GM19351 (cell line): ENCODE measurements around the gene PPP1CB.
"Not testable (repeated sequence)": the region's sequence is repeated elsewhere in the genome, so short reads cannot be mapped to it uniquely, and the experiment has no call there.

ENCODE experiments used
- ATAC-seq: cut with Tn5 transposase; IDR thresholded peaks from one replicate; pipeline ENCODE4 v1.9.1; 2021; ENCODE audit warnings: mild to moderate bottlenecking, moderate library complexity; ENCODE audit not compliant: unreplicated experiment

PPP1CB gene

DNA sequence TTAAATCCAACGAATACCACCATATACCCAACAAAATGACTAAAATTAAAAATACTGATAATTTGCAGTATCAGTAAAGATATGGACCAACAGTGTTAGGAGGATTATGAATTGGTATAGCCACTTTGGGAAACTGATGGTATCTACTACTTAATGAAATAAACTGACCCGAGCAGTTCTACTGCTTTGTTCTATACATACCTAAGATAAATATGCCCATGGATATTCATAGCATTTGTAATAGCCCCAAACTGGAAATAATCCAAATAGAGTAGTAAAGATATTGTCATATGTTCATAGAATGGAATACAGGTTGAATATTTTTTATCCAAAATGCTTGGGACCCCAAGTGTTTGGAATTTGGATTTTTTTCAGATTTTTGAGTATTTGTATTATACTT, 20.7 kb downstream of the PPP1CB start:
- ATAC-seq: no peak

DNA sequence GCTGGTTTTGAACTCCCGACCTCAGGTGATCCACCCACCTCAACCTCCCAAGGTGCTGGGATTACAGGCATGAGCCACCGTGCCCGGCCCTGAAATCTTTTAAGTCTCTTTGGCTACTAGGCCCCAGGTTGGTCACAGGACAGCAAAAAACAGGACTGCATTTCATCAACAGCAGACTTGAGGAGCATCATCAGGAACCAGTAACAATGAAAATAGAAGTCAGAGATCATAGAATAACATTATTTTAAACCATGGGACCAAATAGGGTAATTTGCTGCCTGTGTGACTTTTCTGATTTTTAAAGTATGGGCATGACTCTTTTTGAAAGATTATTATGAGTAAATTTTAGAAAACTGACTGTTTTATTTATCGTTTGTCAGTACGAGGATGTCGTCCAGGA, 24.8 kb downstream of the PPP1CB start:
- ATAC-seq: no peak

DNA sequence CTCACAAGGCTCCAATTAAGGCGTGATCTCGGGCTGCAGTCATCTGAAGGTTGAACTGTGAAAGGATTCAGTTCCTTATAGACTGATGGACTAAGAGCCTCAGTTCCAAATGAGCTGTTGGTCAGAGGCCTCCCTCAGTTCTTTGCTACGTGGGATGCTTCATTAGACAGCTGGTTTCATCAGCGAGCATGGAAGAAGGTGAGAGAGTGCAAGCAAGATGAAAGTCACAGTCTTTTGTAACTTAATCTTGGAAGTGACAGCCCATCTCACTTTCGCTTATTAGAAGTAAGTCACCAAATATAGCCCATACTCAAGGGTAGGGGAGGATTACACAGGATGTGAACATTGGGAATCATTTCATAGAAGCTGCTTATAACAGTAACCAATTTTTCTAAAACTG, 26.8 kb downstream of the PPP1CB start:
- ATAC-seq: no peak

DNA sequence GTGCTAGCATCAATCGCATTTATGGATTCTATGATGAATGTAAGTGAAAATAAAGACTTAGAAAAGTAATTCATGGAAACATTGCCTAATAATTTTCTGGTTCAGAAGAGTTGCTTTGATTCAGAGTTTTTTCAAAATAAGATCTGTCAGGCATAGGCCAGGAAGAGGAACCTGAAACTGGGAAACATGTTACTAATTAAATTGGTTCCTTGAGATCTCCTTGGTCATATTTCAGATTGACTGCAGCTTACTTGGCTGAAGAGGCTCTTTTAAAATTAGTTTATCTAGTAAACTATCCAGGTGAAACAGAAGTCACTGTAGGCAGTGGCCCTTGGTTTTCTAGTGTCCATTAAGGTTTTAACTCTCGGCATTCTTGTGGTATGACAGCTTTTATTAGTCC, 27.4 kb downstream of the PPP1CB start:
- no peak for ATAC-seq

DNA sequence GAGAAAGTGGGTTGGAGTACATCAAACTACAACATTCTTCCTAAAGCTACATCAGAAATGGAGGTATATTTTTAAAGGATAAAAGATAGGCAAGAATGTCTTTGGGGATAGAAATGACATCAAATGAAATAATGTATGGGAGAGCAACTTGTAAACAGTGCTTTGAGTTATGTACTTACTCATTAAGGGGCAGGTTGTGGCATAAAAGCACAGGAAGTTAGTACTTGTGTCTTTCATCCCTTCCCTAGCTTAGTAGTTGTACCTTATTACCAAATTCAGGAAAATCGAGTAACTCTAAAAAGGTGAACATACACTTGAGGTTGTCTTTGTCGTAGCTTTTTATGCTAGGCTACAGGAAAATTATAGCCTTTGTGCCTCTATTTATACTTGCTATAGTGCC, 28.9 kb downstream of the PPP1CB start:
- no peak for ATAC-seq

DNA sequence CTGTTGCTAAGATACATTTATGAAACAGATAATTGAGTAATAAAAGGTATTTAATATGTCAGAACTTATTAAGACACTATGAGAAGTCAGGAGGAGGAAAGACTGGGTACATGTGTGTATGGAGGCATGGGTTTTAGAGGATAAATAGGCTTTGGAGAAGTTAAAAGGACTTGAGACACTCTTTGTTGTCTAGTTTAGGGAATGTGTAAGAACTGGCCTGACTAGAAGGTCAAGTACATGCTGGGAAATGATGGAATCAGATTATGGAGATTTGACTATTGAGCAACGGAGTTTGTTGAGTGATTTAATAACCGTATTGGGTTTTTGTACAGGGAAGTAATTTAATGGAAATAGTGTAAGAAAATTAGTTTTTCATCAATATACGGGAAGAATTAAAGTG, 30.8 kb downstream of the PPP1CB start:
- no peak for ATAC-seq

DNA sequence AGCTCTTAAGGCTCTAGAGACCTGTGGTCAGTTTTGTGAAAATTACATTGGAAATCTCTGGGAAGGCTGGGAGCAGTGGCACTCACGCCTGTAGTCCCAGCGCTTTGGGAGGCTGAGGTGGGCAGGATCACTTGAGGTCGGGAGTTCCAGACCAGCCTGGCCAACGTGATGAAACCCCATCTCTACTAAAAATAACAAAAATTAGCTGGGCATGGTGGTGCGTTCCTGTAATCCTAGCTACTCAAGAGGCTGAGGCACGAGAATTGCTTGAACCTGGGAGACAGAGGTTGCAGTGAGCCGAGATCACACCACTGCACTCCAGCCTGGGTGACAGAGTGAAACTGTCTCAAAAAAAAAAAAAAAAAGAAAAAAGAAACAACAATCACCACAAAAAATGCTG, 32.9 kb downstream of the PPP1CB start:
- not testable (repeated sequence) for ATAC-seq

DNA sequence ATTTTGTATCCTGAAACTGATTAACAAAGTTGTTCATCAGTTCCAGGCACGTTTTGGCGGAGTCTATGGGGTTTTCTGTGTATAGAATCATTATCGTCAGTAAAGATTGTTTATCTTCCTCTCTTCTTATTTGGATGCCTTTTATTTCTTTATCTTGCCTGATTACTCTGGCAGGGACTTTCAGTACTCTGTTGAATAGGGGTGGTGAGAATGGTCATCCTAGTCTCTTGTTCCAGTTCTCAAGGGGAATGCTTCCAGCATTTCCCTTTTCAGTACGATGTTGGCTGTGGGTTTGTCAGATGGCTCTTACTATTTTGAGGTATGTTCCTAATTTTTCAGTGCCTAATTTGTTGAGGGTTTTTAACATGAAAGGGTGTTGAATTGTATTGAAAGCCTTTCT, 45.0 kb downstream of the PPP1CB start:
- ATAC-seq: no peak

DNA sequence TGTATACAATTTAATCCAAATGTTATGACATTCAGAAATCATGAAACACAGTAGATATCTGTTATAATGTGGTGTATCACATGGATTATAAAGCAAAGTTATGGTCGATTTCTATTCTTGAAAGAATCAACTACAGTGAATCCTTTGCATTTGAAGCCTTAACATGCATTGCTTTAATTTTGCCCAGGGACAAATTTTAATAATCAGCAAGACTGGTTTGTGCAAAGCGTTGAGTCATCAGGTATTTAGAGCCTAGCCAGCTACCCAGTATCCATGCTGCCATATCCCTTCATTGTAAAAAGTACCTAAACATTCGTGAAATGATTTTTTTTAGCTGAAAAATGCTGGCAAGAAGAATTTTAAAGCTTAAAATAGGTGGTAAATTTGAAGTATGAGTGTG, 50.1 kb downstream of the PPP1CB start:
- no peak for ATAC-seq

DNA sequence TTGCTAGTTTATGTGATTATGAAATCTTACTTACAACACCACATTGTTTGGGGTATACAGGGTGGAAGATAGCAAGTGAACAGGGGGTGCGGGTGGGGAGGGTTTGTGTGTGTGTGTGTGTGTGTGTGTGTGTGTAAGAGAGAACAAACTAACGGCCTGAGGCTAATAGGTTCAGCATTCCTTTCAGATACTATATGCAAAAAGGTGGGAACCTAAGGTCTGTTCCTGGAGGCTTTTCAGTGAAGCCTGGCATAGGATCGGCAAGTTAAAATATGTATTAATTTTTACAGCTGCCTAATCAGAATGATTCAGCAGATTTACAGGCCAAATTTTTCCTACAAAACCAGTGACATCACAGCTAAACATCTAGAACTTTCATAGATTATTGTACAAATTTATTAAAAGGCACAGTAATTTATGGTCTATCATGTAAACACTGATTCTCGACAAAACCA, 51.4 kb downstream of the PPP1CB start:
- ATAC-seq: no peak

DNA sequence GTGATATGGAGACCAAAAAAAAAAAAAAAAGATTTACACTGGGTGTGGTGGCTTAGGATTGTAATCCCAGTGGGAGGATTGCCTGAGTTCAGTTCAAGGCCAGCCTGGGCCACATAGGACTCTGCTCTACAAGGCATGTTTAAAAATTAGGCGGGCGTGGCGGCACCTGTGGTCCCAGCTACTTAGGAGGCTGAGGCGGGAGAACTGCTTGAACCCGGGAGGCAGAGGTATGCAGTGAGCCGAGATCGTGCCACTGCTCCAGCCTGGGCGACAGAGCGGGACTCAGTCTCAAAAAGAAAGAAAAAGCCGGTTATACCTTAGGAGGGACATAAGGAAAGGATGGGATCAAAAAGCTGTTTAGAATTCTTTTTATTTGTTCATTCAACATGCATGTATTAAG, 58.3 kb downstream of the PPP1CB start:
- no peak for ATAC-seq

DNA sequence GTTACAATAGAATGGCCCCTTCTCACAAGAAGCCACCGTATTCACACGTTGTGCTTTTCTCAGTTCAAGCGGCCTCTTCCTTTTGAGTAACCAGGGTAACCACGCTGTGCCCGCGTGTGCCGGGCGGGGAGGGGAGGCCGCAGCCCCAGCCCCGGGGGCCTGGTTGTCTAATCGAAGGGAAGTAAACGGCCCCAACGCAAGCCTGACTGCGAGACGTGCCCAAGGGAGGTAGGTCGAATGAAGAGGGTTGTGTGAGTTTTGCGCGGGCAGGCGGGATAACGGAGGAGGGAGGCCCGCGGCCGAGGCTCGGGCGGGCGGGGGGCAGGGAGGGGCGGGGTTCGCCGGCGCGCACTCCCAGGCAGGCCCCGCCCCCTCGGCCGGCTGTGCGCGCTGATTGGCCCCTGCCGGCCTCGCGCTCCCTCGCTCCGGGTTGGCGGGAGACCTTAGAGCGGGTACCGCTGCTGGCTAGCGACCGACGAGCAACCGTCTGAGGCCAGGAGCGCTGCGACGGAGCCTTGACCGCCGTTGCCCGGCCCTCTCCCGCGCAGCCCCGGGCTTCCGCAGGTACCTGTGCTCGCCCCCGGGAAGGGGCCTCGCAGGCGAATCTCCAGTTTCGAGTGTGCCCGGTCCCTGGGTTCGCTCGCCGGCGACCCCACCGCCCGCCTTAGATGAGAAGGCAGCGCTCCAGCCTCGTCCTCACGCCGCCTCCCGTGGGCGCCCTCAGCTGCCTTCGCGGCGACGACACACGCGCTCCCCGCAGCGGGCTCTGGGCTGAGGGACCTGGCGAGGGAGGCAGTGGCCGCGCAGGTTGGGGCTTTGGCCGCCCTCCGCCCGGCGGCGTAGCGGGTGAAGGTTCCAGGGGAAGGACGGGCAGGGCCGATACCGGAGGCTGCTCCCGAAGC, 59.0 kb downstream of the PPP1CB start, which contains the start of gene SPDYA:
Gene SPDYA (plus strand): TSS at position 451 of the 902 bp plus-strand sequence. CDS start 5,181 bp downstream, outside the sequence.
- ATAC-seq: peak; percentile 79

DNA sequence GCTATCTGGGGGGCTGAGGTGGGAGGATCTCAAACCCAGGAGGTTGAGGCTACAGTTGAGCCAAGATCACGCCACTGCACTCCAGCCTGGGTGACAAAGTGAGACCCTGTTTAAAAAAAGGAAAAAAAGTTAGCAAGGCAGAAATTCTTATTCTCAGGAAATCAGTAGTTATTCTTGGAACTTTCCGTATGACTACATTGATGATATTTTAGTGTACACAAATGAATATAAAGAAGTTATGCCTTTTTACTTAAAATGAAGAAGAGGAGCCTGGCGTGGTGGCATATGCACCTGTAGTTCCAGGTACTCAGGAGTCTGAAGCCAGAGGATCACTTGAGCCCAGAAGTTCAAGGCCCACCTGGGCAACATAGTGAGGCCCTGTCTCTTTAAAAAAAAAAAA, 66.4 kb downstream of the PPP1CB start:
- ATAC-seq: no peak

DNA sequence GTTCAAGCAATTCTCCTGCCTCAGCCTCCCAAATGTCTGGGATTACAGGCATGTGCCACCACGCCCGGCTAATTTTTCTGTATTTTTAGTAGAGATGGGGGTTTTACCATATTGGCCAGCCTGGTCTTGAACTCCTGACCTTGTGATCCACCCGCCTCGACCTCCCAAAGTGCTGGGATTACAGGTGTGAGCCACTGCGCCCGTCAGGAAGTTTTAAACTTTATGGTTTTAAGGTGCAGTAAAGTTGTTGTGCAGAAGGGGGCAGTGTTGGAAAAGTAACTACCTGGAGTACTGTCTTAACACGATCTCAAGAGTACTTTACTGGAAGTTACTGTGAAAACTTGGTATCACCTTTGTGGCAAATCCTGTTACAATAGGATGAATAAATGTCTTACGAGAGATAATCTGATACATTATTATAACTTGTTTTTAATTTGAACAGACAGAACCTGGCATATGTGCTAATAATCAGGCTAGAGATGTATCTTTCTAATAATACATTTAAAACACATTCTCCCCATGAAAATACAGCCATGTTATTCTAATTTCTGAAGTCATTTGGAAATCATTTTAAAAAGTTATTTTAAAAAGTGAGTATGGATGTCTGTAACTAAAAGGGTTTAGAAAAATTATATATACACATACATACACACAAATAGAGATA, 69.8 kb downstream of the PPP1CB start:
- no peak for ATAC-seq

DNA sequence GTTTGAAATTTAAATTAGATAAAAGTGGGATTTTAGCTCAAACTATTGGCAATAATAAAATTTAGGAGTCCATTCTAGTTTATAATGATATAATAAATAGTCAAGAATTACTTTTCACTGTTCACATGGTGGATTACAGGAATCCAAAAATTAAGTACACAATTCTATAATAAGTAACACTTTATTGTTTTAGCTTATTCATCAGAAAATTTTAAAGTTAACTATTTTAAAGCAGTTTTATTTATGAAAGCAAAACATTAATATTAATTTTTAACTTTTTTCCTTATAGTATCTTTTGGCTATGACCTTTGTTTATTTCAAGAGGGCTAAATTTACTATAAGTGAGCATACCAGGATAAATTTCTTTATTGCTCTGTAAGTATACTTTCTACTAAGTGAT, 70.4 kb downstream of the PPP1CB start:
- no peak for ATAC-seq

DNA sequence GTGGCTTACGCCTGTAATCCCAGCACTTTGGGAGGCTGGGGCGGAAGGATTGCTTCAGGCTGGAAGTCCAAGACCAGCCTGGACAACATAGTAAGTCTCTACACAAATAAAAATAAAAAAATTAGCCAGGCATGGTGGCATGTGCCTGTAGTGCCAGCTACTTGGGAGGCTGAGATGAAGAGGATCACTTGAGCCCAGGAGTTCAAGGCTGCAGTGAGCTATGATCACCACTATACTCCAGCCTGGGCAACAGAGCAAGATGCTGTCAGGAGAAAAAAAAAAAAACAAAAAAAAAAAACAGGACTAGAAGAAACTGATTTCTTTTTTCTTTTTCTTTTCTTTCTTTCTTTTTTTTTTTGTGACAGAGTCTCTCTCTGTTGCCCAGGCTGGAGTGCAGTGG, 72.6 kb downstream of the PPP1CB start:
- ATAC-seq: no peak

DNA sequence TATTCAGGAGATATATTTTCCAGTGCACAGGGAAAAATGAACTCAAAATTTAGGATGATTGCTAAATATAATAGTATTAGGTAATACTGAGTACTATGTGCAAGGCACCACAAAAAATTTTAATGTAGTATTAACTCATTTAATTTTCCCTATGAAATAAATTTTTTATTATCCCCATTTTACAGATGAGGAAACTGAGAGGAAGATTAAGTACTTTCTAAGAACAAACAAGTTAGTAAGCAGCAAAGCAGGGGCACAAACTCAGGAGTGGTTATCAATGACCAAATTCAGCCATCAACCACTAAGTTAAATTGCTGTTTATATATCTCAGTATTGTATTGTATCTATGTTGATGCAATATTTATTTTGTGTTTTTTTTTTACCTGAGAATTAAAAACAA, 73.2 kb downstream of the PPP1CB start:
- no peak for ATAC-seq

DNA sequence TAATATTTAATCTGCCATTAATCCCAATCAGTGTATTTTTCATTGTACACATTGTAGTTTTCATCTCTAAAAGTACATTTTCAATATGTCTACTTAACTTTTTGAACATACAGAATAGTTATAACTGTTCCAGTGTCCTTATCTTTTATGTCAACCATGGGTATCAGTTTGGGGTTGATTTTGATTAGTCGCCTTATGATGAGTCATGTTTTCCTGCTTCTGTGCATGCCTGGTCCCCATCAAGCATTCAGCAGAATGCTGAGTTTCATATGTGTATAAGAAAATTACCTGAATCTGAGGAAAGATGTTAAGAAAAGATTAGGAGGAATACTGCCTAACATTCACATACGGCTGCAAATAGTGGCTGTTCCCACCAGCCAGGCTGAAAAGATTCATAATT, 76.8 kb downstream of the PPP1CB start:
- no peak for ATAC-seq

DNA sequence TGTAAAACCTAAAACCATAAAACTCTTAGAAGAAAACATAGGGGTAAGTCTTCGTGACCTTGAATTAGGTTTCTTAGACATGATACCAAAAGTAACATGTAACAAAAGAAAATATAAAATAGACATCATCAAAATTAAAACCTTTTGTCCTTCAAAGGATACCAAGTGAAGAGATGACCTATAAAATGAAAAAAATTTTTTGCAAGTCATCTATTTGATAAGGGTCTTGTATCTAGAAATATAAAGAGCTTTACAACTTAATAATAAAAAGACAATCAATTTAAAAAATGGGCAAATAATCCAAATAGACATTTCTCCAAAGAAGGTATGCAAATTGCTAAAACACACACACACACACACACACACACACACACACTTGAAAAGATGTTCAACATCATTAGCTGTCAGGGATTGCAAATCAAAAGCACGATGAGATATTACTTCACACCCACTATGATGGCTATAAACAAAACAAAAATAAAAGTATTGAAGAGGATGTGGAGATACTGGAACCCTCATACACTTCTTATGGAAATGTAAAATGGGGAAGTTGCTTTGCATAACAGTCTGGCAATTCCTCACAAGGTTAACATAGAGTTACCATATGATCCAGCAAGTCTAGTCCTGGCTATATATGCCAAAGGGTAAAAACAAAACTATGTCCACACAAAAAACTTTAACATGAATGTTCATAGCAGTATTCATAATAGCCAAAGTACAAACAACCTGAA, 82.3 kb downstream of the PPP1CB start:
- ATAC-seq: no peak

DNA sequence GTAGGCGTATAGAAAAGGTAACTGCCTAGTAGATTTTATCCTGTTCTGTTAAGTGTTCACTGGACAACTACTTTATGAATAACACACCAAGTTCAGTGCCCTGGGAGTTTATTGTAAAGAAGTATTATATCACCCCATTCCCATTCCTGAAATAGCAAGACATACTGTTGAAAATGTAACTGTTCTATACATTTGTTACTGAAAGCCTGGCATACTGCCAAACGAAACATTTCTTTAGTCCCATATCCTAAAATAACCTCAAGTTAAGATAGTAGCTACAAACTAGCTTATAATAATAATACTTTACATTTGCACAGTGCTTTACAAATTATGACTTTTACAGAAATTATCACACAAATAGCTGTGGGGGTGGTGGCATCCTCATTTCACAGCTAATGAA, 84.2 kb downstream of the PPP1CB start:
- ATAC-seq: no peak

DNA sequence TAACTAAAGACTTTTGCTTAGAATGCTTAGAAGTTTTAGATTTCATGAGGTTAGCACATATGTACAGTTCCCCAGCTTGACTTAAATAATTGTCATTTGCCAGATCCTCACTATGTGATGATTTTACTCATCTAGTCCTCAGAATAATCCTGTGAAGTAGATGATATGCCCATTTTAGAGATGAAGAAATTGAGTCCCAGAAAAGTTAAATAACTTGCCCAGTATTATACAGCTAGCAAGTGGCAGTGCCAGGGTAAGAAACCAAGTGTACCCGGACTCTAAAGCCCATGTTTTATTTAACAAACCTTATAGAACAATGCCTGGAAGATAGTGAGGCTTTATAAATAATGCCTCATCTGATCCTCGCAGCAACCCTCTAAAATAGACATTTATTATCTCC, 87.3 kb downstream of the PPP1CB start:
- no peak for ATAC-seq

DNA sequence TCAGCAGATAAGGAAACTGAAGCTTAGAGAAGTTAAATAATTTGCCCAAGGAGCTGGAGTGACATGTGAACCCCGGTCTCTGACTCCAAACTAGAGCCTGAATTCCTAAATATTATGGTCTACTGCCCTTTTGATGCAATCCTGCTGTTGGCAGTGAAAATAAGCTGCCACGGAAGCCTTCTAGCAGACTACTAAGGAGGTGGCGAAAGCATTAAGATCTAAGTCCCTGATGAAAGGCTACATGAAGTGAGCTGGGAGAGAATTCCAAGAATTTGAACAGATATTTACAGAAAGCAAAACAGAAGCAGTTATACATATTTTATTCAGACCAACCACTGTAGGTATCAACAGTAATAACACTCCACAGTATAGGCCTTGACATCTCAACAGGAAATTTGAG, 90.4 kb downstream of the PPP1CB start:
- ATAC-seq: no peak
